Mucosa of stomach (tissue), 1 donor: Measurements from ENCODE around the gene ELOVL5.

Experiments
- H3K27me3 ChIP-seq: one replicate; pipeline ENCODE4 v1.7.0; 2013; ENCODE audit warnings: mild to moderate bottlenecking, low read length; ENCODE audit not compliant: control insufficient read depth, insufficient read depth
- H3K36me3 ChIP-seq: one replicate; pipeline ENCODE4 v1.7.0; 2013; ENCODE audit warnings: low read length; ENCODE audit not compliant: control insufficient read depth, insufficient read depth
- H3K4me1 ChIP-seq: one replicate; pipeline ENCODE4 v1.7.0; 2013; ENCODE audit warnings: mild to moderate bottlenecking, low read length; ENCODE audit not compliant: control insufficient read depth, insufficient read depth
- H3K4me3 ChIP-seq: one replicate; pipeline ENCODE4 v1.7.0; 2013; ENCODE audit warnings: low read length
- H3K9ac ChIP-seq: one replicate; pipeline ENCODE4 v1.7.0; 2013; ENCODE audit warnings: mild to moderate bottlenecking, low read length, moderate library complexity
- H3K9me3 ChIP-seq: one replicate; pipeline ENCODE4 v1.7.0; 2013; ENCODE audit warnings: mild to moderate bottlenecking, low read length, moderate library complexity; ENCODE audit not compliant: control insufficient read depth
- donor health status: Pancreatic carcinoma.

Gene ELOVL5

DNA sequence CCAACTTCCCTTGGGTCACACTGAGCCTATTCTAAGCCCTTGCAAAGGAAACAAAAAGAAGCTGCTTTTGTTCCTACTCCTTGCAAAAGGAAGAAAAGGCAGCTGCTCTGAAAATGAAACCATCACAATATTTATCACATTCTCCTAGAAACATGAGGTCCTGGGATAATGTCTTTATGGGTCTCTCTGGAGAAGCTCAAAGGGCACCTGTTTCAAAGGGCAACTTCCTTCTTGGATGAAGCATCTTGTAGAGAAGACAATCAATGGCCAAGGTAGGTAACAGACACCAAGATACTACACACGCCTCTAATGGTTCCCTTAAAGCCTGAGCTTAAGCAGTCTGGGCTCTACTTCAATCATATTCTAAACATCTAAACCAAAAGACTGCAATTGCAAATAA lies 10.4 kb downstream of the ELOVL5 start:
- no peaks in the 10 kb centered on the region for H3K27me3 ChIP-seq
- H3K9ac ChIP-seq: no peak overlapping the region
- H3K9me3 ChIP-seq: no peaks in the 10 kb centered on the region
- H3K4me3 ChIP-seq: no peak overlapping the region
- no peaks in the 10 kb centered on the region for H3K36me3 ChIP-seq
- H3K4me1 ChIP-seq: peaks cover 8% of the 10 kb centered on the region

- Histone ChIP-seq H3K9ac (no peak overlapping the region), H3K4me1 (peaks cover 8% of the 10 kb centered on the region), H3K36me3 (no peaks in the 10 kb centered on the region)
Measured at GRCh38 chr6:53336070-53336469, 12.7 kb downstream of the ELOVL5 start.

DNA sequence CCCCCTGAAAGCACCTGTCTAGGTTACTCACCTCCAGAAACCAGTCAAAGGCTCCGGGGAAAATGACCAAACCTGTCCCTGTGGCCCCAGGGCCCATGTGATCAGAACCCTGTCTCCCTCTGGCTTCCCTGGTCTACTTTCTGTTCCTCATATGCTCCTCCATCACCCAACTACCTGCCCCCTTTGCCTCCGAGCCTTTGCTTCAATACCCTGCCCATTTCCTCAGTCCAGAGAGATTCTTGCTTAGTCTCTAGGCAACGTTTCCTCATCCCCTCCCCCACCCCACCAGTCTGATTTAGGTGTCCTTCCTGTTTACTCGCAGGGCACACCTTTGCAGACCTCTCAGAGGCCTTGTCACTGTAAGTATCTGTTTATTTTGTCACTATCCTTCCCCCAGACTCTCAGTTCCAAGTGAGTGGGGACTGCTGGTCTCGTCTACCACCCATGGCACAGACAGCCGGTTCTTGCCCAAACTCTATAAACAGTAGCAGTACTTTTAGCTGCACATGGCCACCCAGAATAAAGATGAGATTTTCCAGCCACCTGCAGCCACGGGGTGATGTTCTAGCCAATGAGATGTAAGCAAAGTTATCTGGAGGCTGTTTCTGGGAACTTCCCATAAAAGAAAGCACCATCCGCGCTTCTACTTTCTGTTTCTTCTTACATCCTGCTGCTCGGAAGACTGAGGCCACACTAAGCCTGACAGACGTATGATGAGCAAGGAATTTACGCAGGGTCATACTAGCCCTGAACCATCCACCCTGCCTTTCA lies 13.3 kb downstream of the ELOVL5 start:
- H3K9ac ChIP-seq: no peak overlapping the region
- no peak overlapping the region for H3K4me3 ChIP-seq

More at GRCh38 chr6:53336070-53336469, 12.7 kb downstream of the ELOVL5 start:
- no peaks in the 10 kb centered on the region for H3K27me3 ChIP-seq
- no peaks in the 10 kb centered on the region for H3K9me3 ChIP-seq
- H3K4me3 ChIP-seq: no peak overlapping the region

DNA sequence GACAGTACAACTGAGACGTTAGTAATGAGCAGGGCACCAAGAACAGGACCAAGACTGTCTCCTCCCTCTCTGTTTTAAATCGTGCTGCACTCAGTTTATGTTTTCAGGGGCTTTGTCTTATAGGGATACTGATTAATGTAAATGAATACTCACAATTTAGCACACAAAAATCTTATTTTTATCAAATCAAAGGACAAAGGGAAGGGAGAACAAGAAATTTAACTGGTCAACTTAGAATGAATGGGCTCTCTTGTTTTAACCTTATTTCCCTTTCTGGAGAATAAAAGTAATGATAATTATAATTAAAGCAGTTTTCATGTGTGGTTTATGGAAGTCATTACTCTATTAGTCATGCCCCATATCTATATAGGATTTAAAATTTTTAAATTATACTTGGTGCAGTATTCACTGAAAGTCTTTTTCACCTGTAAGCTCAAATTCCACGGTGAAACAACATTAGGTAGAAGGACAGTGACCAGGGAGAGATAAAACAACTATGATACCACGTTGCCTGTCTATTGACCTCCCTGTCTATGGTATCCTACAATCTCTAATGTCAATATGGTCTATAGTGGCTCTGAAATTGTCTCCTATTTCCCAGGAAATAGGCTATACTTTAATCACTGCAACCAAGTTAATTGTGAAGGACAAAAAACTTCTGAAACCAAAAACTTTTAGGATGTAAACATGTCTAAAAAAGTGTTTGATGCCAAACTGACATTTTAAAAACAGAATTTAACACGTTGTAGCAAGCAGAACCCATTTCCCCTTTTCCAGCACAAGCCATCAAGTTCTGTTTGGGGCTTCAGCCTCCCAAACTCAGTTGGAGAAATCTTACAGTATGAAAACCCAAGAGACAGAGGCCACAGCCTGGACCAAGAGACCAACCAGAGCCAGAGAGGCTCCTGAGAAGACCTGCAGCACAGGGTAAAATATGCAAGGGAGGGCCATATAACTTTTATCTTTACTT lies 15.0 kb downstream of the ELOVL5 start:
- Histone ChIP-seq H3K4me1 (peaks cover 8% of the 10 kb centered on the region), H3K9ac (no peak overlapping the region), H3K27me3 (no peaks in the 10 kb centered on the region), H3K36me3 (no peaks in the 10 kb centered on the region), H3K4me3 (no peak overlapping the region), H3K9me3 (no peaks in the 10 kb centered on the region)

More for the DNA sequence above, 13.3 kb downstream of the ELOVL5 start:
- no peaks in the 10 kb centered on the region for H3K27me3 ChIP-seq
- peaks cover 8% of the 10 kb centered on the region for H3K4me1 ChIP-seq
- H3K36me3 ChIP-seq: no peaks in the 10 kb centered on the region
- H3K9me3 ChIP-seq: no peaks in the 10 kb centered on the region

DNA sequence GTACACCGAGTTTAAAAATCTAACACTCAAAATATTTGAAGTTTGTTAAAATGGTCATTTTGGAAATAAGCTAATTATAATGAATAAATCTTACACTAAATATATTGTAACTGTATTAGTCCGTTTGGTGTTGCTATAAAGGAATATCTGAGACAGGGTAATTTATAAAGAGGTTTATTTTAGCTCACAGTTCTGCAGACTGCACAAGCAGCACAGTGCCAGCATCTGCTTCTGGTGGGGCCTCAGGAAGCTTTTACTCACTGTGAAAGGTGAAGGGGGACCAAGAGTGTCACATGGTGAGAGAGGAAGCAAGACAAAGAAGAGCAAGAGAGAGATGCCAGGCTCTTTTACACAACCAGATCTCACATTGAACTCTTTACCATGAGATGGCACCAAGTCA lies 17.1 kb downstream of the ELOVL5 start:
- H3K9ac ChIP-seq: no peak overlapping the region
- no peaks in the 10 kb centered on the region for H3K27me3 ChIP-seq
- H3K4me3 ChIP-seq: no peak overlapping the region
- H3K4me1 ChIP-seq: peaks cover 8% of the 10 kb centered on the region
- H3K36me3 ChIP-seq: no peaks in the 10 kb centered on the region
- H3K9me3 ChIP-seq: no peaks in the 10 kb centered on the region

GRCh38 chr6:53330137-53330536 lies 18.6 kb downstream of the ELOVL5 start:
- Histone ChIP-seq H3K9ac (no peak overlapping the region), H3K27me3 (no peaks in the 10 kb centered on the region), H3K9me3 (no peaks in the 10 kb centered on the region), H3K4me1 (peaks cover 5% of the 10 kb centered on the region), H3K36me3 (no peaks in the 10 kb centered on the region), H3K4me3 (no peak overlapping the region)

- no peak overlapping the region for H3K9ac ChIP-seq
- no peak overlapping the region for H3K4me3 ChIP-seq
- no peaks in the 10 kb centered on the region for H3K27me3 ChIP-seq
- H3K36me3 ChIP-seq: no peaks in the 10 kb centered on the region
- H3K9me3 ChIP-seq: no peaks in the 10 kb centered on the region
- H3K4me1 ChIP-seq: no peaks in the 10 kb centered on the region
Measured at GRCh38 chr6:53328375-53328774, 20.4 kb downstream of the ELOVL5 start.

DNA sequence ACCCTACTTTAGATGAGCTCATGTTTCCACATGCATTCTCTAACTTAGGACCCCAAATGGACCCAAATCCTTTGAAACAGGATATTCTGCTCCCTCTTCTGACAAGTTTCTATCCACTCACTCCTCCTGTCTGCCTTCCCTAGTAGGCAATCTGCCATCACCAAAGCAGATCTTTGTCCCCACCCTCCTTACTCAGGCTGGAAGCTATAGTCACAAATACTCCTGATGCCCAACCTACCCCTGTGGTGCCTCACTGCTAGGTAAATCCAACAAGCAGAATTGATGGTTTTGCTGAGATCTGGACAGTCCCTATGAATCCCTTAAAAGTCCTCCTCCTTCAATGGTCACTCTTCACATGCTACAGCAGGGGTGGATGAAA lies 21.7 kb downstream of the ELOVL5 start:
- Histone ChIP-seq H3K36me3 (no peaks in the 10 kb centered on the region), H3K4me3 (no peak overlapping the region), H3K9me3 (no peaks in the 10 kb centered on the region), H3K9ac (no peak overlapping the region), H3K27me3 (no peaks in the 10 kb centered on the region), H3K4me1 (peaks cover 5% of the 10 kb centered on the region)

DNA sequence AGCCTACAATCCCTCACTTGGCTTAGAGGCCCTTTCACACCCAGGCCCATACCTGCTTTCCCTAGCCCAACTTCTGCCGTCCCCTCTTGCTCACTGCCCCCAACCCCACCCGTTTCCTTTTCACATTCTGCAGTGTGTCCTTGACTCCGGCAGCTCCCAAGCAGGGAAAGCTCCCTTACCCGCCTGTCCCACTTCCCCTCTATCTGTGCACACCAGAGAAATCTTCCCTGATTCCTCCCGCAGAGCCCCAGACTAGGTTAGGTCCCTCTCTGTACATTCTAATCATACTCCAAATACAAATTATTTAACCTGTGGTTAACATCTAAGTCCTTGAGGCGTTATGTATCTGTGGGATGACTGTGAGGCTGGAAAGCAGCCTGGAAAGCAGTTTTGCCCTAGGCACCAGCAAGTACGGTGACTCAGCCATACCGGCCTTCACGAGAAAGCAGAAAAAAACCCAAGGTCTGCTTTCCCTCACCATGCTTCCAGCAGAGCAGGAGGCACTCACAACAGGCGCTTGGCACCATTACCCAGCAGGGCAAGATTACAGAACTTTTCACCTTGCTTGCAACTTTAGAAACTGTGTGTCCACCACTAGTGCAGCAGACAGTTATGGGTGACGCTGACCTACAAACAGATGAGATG lies 22.3 kb downstream of the ELOVL5 start:
- H3K4me3 ChIP-seq: no peak overlapping the region
- no peaks in the 10 kb centered on the region for H3K36me3 ChIP-seq
- H3K27me3 ChIP-seq: no peaks in the 10 kb centered on the region
- no peak overlapping the region for H3K9ac ChIP-seq
- peaks cover 5% of the 10 kb centered on the region for H3K4me1 ChIP-seq
- H3K9me3 ChIP-seq: no peaks in the 10 kb centered on the region

DNA sequence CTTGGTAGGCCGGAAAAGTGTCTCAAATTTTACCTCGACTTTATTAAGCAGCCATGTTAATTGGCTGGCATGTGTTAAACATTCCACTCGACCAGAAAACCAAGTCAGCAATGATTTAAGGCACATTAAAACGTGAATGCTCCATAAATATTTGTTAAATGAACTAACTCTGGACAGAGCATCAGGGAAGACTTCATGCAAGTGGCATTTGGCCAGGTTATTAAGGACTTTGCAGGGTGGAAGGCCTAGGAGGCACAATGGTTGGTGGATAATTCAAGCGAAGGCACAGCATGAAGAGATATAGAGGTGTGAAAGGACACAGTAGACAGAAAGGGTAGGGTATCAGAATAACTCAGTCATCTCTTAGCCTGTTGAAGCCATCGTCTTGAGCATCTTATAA lies 23.0 kb downstream of the ELOVL5 start:
- H3K36me3 ChIP-seq: no peaks in the 10 kb centered on the region
- no peaks in the 10 kb centered on the region for H3K27me3 ChIP-seq
- no peak overlapping the region for H3K9ac ChIP-seq
- no peak overlapping the region for H3K4me3 ChIP-seq
- H3K9me3 ChIP-seq: no peaks in the 10 kb centered on the region
- H3K4me1 ChIP-seq: peaks cover 5% of the 10 kb centered on the region

DNA sequence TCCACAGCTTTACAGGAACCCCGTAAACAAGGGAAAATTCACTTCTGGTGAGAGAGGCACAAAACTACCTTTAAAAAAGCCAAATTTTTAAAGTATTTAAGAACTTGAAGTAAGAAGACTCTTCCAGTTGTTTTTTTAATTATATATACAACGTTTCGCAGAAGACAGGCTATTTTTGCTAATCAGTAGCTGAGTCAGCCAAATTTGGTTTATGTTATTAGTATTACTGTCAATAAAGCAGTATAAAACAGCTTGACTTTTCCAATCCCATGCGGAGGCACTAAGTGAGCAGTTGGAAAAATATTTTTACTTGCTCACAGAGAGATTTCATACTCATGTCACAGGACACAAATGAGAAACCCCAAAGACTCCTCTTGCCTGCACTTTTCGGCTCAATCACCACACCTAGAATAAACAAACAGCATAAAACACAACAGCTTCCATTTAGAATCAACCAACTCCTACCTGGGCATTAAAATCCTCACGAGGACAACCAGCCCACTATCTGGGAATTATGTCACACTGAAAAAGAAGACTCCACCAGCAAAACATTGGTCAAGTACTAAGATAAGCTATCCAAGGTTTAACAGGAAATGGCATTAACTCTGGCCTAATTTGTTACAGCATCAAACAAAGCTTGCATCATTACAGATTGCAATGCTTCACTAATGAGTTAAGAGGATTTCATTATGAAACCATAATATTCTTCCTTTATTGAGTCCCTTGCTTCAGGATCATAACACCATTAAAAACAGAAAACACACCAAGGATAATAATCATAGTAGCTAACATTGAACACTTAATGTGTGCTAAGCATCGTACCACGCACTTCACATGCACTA lies 26.3 kb downstream of the ELOVL5 start:
- Histone ChIP-seq H3K9me3 (no peaks in the 10 kb centered on the region), H3K4me3 (no peak overlapping the region), H3K36me3 (no peaks in the 10 kb centered on the region), H3K4me1 (peaks cover 5% of the 10 kb centered on the region), H3K9ac (no peak overlapping the region), H3K27me3 (no peaks in the 10 kb centered on the region)
